Parathyroid adenoma (tissue), 2 donors: ENCODE results near the gene CCDC69.
"Not testable (repeated sequence)": the region's sequence is repeated elsewhere in the genome, so short reads cannot be mapped to it uniquely, and the experiment has no call there.

Experiments used
- H2AFZ ChIP-seq: fragments of 300-600 bp; sonication (generic); one replicate; pipeline ENCODE4 v1.7.0; 2017; ENCODE audit warnings: antibody characterized with exemption, mild to moderate bottlenecking
- H3K27ac ChIP-seq: fragments of 300-600 bp; sonication (generic); one replicate; pipeline ENCODE4 v1.7.0; 2017
- H3K27me3 ChIP-seq: fragments of 300-600 bp; sonication (generic); one replicate; pipeline ENCODE4 v1.7.0; 2017; ENCODE audit warnings: low read length; ENCODE audit not compliant: control insufficient read depth, insufficient read depth
- H3K36me3 ChIP-seq: fragments of 300-600 bp; sonication (generic); one replicate; pipeline ENCODE4 v1.7.0; 2017; ENCODE audit warnings: low read length; ENCODE audit not compliant: control insufficient read depth, insufficient read depth
- H3K4me1 ChIP-seq: fragments of 300-600 bp; sonication (generic); one replicate; pipeline ENCODE4 v1.7.0; 2017; ENCODE audit warnings: control low read depth
- H3K4me2 ChIP-seq: fragments of 300-600 bp; sonication (generic); one replicate; pipeline ENCODE4 v1.7.0; 2017; ENCODE audit warnings: low read length
- H3K4me3 ChIP-seq: fragments of 300-600 bp; sonication (generic); one replicate; pipeline ENCODE4 v1.7.0; 2017; ENCODE audit warnings: low read depth, low read length
- H3K79me2 ChIP-seq: fragments of 300-600 bp; sonication (generic); one replicate; pipeline ENCODE4 v1.7.0; 2017; ENCODE audit warnings: control low read depth
- H3K9ac ChIP-seq: fragments of 300-600 bp; sonication (generic); one replicate; pipeline ENCODE4 v1.7.0; 2017; ENCODE audit warnings: mild to moderate bottlenecking
- H3K9me3 ChIP-seq: fragments of 300-600 bp; sonication (generic); one replicate; pipeline ENCODE4 v1.7.0; 2017; ENCODE audit warnings: low read length; ENCODE audit not compliant: control insufficient read depth
- CTCF ChIP-seq: fragments of 300-600 bp; sonication (generic); IDR thresholded peaks from one replicate; pipeline ENCODE4 v1.7.0; 2017; ENCODE audit warnings: antibody characterized with exemption, mild to moderate bottlenecking
- donor health status: primary hyperparathyroidism.

Gene CCDC69

GRCh38 chr5:151237685-151238084, 13.8 kb upstream of the CCDC69 start:
- TF ChIP-seq CTCF = no peak
- Histone ChIP-seq H3K27ac (no peak overlapping the region), H3K36me3 (no peaks in the 10 kb centered on the region), H3K79me2 (no peaks in the 10 kb centered on the region), H3K9me3 (no peaks in the 10 kb centered on the region), H3K27me3 (no peaks in the 10 kb centered on the region), H3K4me3 (no peak overlapping the region), H3K4me2 (no peak overlapping the region), H3K9ac (no peak overlapping the region), H2AFZ (no peak overlapping the region), H3K4me1 (peaks cover 7% of the 10 kb centered on the region)

GRCh38 chr5:151236888-151237287, 13.0 kb upstream of the CCDC69 start:
- Histone ChIP-seq H3K27ac (no peak overlapping the region), H3K36me3 (no peaks in the 10 kb centered on the region), H3K4me2 (no peak overlapping the region), H3K4me3 (no peak overlapping the region), H3K9ac (no peak overlapping the region), H3K27me3 (no peaks in the 10 kb centered on the region), H3K9me3 (no peaks in the 10 kb centered on the region), H3K4me1 (peaks cover 7% of the 10 kb centered on the region), H2AFZ (no peak overlapping the region), H3K79me2 (no peaks in the 10 kb centered on the region)
- TF ChIP-seq CTCF = no peak

- not testable (repeated sequence) for H3K36me3 ChIP-seq, H3K4me1 ChIP-seq, H3K79me2 ChIP-seq, H3K4me2 ChIP-seq, H3K4me3 ChIP-seq, H3K27me3 ChIP-seq, H3K9me3 ChIP-seq, H3K9ac ChIP-seq
- peak overlapping the region; percentile 72 for H2AFZ ChIP-seq
- peak overlapping the region; percentile 52 for H3K27ac ChIP-seq
These were observed 11.3 kb upstream of the CCDC69 start for GRCh38 chr5:151235239-151235571.

GRCh38 chr5:151234476-151235238, 10.8 kb upstream of the CCDC69 start:
- Histone ChIP-seq H3K27me3 (no peaks in the 10 kb centered on the region), H3K27ac (peak overlapping the region; percentile 52), H3K9me3 (no peaks in the 10 kb centered on the region), H3K9ac (no peak overlapping the region), H3K4me1 (peaks cover 7% of the 10 kb centered on the region), H3K4me2 (no peak overlapping the region), H3K79me2 (peaks cover 2% of the 10 kb centered on the region), H3K4me3 (no peak overlapping the region), H2AFZ (peak overlapping the region; percentile 72), H3K36me3 (no peaks in the 10 kb centered on the region)
- no peak for TF ChIP-seq CTCF

- H3K4me1 ChIP-seq = peaks cover 7% of the 10 kb centered on the region
- H3K27ac ChIP-seq = no peak overlapping the region
These were observed 9.8 kb upstream of the CCDC69 start for GRCh38 chr5:151233616-151234085.

More at GRCh38 chr5:151233616-151234085, 9.8 kb upstream of the CCDC69 start:
- Histone ChIP-seq H3K27me3 (no peaks in the 10 kb centered on the region), H3K9me3 (no peaks in the 10 kb centered on the region), H3K79me2 (peaks cover 2% of the 10 kb centered on the region), H3K9ac (no peak overlapping the region), H3K4me3 (no peak overlapping the region), H3K4me2 (no peak overlapping the region), H3K36me3 (no peaks in the 10 kb centered on the region), H2AFZ (no peak overlapping the region)
- no peak for TF ChIP-seq CTCF
